K562 (cell line): ENCODE data around the gene SLC39A13. TPM values are rescaled to one million over a fixed set of nuclear protein-coding genes. Genes with fewer than 3 reads are reported as not detected.

Experiments
- ATAC-seq: fragments of 200-7000 bp; cut with Tn5 transposase; 3 replicates; pipeline ENCODE4 v1.9.1; 2020; ENCODE audit warnings: moderate library complexity
- BruUV-seq: library from RNA; stranded (reverse); fragments of 400-500 nt; replicated peaks from 2 replicates; lab custom pipeline; 2021; lab: Mats Ljungman, UMichigan
- CTCF ChIA-PET: fragments of 300-600 bp; formaldehyde crosslinking; extraction: SDS; loops from one replicate; lab custom pipeline; 2021; ENCODE audit warnings: low intra/inter-chr PET ratio; lab: Yijun Ruan, JAX
- POLR2A ChIA-PET: fragments of 300-600, 350-650 bp; sonication (Branson Sonifier 250); formaldehyde crosslinking; extraction: SDS; loops from one replicate; lab custom pipeline; 2021; ENCODE audit warnings: antibody characterized with exemption, inconsistent platforms; lab: Yijun Ruan, JAX
- DNase-seq, 4 experiments: peaks; one replicate each; pipeline versions ENCODE4 v3.0.0 to v3.0.0-alpha.2; 2011 to 2018; ENCODE audit warnings: low spot score in 3 of 4, mixed read lengths in 3 of 4; ENCODE audit errors: extremely low read depth in 1 of 4
- FAIRE-seq: peaks from 2 replicates; lab custom pipeline; 2011; peaks lifted over from hg19 to GRCh38; lab: Jason Lieb, UNC
- H2AFZ ChIP-seq: 2 replicates; pipeline ENCODE4 v1.6.0; 2011; ENCODE audit warnings: low read depth, low read length, control low read depth, inconsistent platforms
- H3K27ac ChIP-seq: fragments of 200-600 bp; 3 replicates; pipeline ENCODE4 v1.8.0; 2011; ENCODE audit warnings: low read depth, mild to moderate bottlenecking, control low read depth, inconsistent platforms, low read length, moderate library complexity, mixed read lengths; ENCODE audit errors: extremely low read depth
- H3K27me3 ChIP-seq, 2 experiments: fragments of 300-600 bp in 1 of 2; 2 replicates in 1 of 2; 3 replicates in 1 of 2; pipeline versions ENCODE4 v1.6.0 to v1.8.0; 2011; ENCODE audit warnings: inconsistent platforms in 2 of 2, low read length in 2 of 2, mild to moderate bottlenecking in 1 of 2, mixed read lengths in 1 of 2, moderate library complexity in 1 of 2; ENCODE audit not compliant: control insufficient read depth in 2 of 2, insufficient read depth in 2 of 2
- H3K36me3 ChIP-seq: fragments of 300-600 bp; 3 replicates; pipeline ENCODE4 v1.8.0; 2011; ENCODE audit warnings: mild to moderate bottlenecking, low read length, inconsistent platforms; ENCODE audit not compliant: control insufficient read depth, insufficient read depth
- H3K4me1 ChIP-seq, 2 experiments: fragments of 200-600 bp in 1 of 2; replicated peaks in 1 of 2; 2 replicates in 1 of 2; 3 replicates in 1 of 2; pipeline versions ENCODE4 v1.5.1 to v1.8.0; 2011; ENCODE audit warnings: inconsistent platforms in 2 of 2, low read length in 2 of 2, mild to moderate bottlenecking in 1 of 2, mixed read lengths in 1 of 2, moderate library complexity in 1 of 2; ENCODE audit not compliant: control insufficient read depth in 2 of 2, insufficient read depth in 2 of 2
- H3K4me2 ChIP-seq: 2 replicates; pipeline ENCODE4 v1.6.1; 2011; ENCODE audit warnings: low read length, control low read depth, inconsistent platforms, mixed read lengths; ENCODE audit not compliant: insufficient read depth
- H3K4me3 ChIP-seq: fragments of 200-600 bp; sonication (generic), shearing (Covaris generic); 2 replicates; pipeline ENCODE4 v1.5.1; 2016; ENCODE audit warnings: control low read depth, inconsistent platforms
- H3K79me2 ChIP-seq: fragments of 200-600 bp; 3 replicates; pipeline ENCODE4 v1.8.0; 2011; ENCODE audit warnings: low read length, inconsistent platforms; ENCODE audit not compliant: control insufficient read depth, insufficient read depth
- H3K9ac ChIP-seq, 2 experiments: 2 replicates each; pipeline versions ENCODE4 v1.6.0 to v1.6.1; 2011; ENCODE audit warnings: low read depth in 2 of 2, low read length in 2 of 2, control low read depth in 1 of 2, inconsistent platforms in 1 of 2, mild to moderate bottlenecking in 1 of 2, mixed read lengths in 1 of 2; ENCODE audit not compliant: insufficient read depth in 1 of 2
- H3K9me1 ChIP-seq: one replicate; pipeline ENCODE4 v1.6.0; 2011; ENCODE audit warnings: inconsistent platforms, mild to moderate bottlenecking, low read length, moderate library complexity; ENCODE audit not compliant: control insufficient read depth, insufficient read depth
- H3K9me3 ChIP-seq: replicated peaks from 2 replicates; pipeline ENCODE4 v1.5.1; 2011; ENCODE audit warnings: low read depth, low read length, inconsistent platforms; ENCODE audit not compliant: control insufficient read depth, insufficient read depth
- H4K20me1 ChIP-seq: replicated peaks from 2 replicates; pipeline ENCODE4 v1.6.1; 2011; ENCODE audit warnings: low read length, inconsistent platforms, mixed read lengths; ENCODE audit not compliant: control insufficient read depth, insufficient read depth
- ARID2 ChIP-seq: fragments of 450-650 bp; IDR thresholded peaks from 2 replicates; pipeline ENCODE4 v1.6.1; 2017; ENCODE audit warnings: antibody characterized with exemption, mild to moderate bottlenecking
- CBX1 ChIP-seq: sonication (generic); IDR thresholded peaks from 2 replicates; pipeline ENCODE4 v1.6.1; 2016; ENCODE audit warnings: antibody characterized with exemption, low read depth, mild to moderate bottlenecking
- DDX20 ChIP-seq: fragments of 450-650 bp; IDR thresholded peaks from 2 replicates; pipeline ENCODE4 v1.6.1; 2016; ENCODE audit warnings: missing genetic modification characterization, low read depth, mild to moderate bottlenecking, missing compliant biosample characterization, moderate library complexity
- HDAC1 ChIP-seq, 2 experiments: fragments of 450-650 bp; IDR thresholded peaks; 2 replicates each; pipeline ENCODE4 v1.6.1; 2016 to 2017; ENCODE audit warnings: inconsistent platforms in 1 of 2, mild to moderate bottlenecking in 1 of 2, moderate library complexity in 1 of 2
- HINFP ChIP-seq: fragments of 450-650 bp; conservative IDR thresholded peaks from 2 replicates; pipeline ENCODE4 v1.6.1; 2016; ENCODE audit warnings: missing genetic modification characterization, low read depth, mild to moderate bottlenecking, control low read depth, missing compliant biosample characterization
- KAT7 ChIP-seq: sonication (generic); formaldehyde crosslinking; IDR thresholded peaks from 2 replicates; pipeline ENCODE4 v1.8.0; 2022; ENCODE audit warnings: missing genetic modification reagents, mild to moderate bottlenecking, borderline replicate concordance
- KDM1A ChIP-seq, 2 experiments: fragments of 450-650 bp; IDR thresholded peaks; 2 replicates each; pipeline ENCODE4 v1.6.1; 2016; ENCODE audit warnings: mild to moderate bottlenecking in 2 of 2
- KDM4B ChIP-seq, 2 experiments: fragments of 450-650 bp in 1 of 2; sonication (generic) in 1 of 2; IDR thresholded peaks; 2 replicates each; pipeline ENCODE4 v1.6.1; 2016 to 2017; ENCODE audit warnings: borderline replicate concordance in 2 of 2, antibody characterized with exemption in 1 of 2, low read depth in 1 of 2, mild to moderate bottlenecking in 1 of 2
- NRF1 ChIP-seq, 2 experiments: fragments of 450-650 bp; IDR thresholded peaks in 1 of 2; conservative IDR thresholded peaks in 1 of 2; 2 replicates each; pipeline ENCODE4 v1.6.1; 2014; ENCODE audit warnings: mild to moderate bottlenecking in 2 of 2
- PTBP1 ChIP-seq: fragments of 200-400 bp; formaldehyde crosslinking; IDR thresholded peaks from 2 replicates; pipeline ENCODE4 v1.6.1; 2017; ENCODE audit warnings: low read depth, low read length
- PURB ChIP-seq: sonication (generic); formaldehyde crosslinking; IDR thresholded peaks from 2 replicates; pipeline ENCODE4 v1.9.0; 2021; ENCODE audit warnings: low read depth, mild to moderate bottlenecking, missing genetic modification reagents
- SMARCA5 ChIP-seq: fragments of 450-650 bp; IDR thresholded peaks from 2 replicates; pipeline ENCODE4 v1.6.1; 2016
- ZKSCAN8 ChIP-seq: fragments of 200-800 bp; sonication (Bioruptor generic); IDR thresholded peaks from 2 replicates; pipeline ENCODE4 v1.6.1; 2016; ENCODE audit warnings: missing genetic modification characterization, missing compliant biosample characterization
- WGBS: fragments of 100-300 bp; shearing (Covaris generic); methylation state at CpG from one replicate; pipeline ENCODE4 v1.1.6; 2016; ENCODE audit warnings: low coverage, mixed read lengths; ENCODE audit not compliant: insufficient coverage; ENCODE audit errors: missing lambda C conversion rate; 5-methylcytosine and 5-hydroxymethylcytosine counted together
- in situ Hi-C: fragments of 300-500 bp; cut with MboI; formaldehyde crosslinking; loops from 4 replicates; pipeline ENCODE4 v1.15.0; 2018; ENCODE audit warnings: inconsistent platforms, mixed read lengths
- intact Hi-C: fragments of 100-400 bp; cut with micrococcal nuclease; formaldehyde crosslinking; loops from 2 replicates; pipeline ENCODE4 v1.14.2; 2022
- polyA plus RNA-seq, 8 experiments: library from polyadenylated mRNA; depleted of rRNA in 4 of 8; stranded (reverse) in 5 of 8; unstranded in 3 of 8; fragments of >200 nt; fragmentation: Nextera tagmentation in 2 of 8; fragmentation: Illumina TruSeq in 1 of 8; extraction: Ambion mirVana in 2 of 8; extraction: Trizol in 1 of 8; gene quantifications; 2 replicates each; pipeline versions ENCODE4 v1.2.1 to v1.2.3, GENCODE V29; 2011 to 2014; ENCODE audit warnings: inconsistent platforms in 1 of 8, missing spikeins in 1 of 8
- total RNA-seq, 7 experiments: library from RNA; depleted of rRNA in 6 of 7; stranded (reverse); fragments of >200 nt in 6 of 7; fragmentation: Illumina TruSeq in 2 of 7; extraction: Trizol in 2 of 7; gene quantifications; 2 replicates each; pipeline versions ENCODE4 v1.2.1 to v1.2.3, GENCODE V29; 2011 to 2021; ENCODE audit warnings: low replicate concordance in 1 of 7

The SLC39A13 gene
- total and polyA plus RNA-seq, 9 of the 15 experiments (the other 6 are each of a cell fraction or from before 2014, with no cell fraction given), result 0.17 to 15.9 (median 3.2) TPM

DNA sequence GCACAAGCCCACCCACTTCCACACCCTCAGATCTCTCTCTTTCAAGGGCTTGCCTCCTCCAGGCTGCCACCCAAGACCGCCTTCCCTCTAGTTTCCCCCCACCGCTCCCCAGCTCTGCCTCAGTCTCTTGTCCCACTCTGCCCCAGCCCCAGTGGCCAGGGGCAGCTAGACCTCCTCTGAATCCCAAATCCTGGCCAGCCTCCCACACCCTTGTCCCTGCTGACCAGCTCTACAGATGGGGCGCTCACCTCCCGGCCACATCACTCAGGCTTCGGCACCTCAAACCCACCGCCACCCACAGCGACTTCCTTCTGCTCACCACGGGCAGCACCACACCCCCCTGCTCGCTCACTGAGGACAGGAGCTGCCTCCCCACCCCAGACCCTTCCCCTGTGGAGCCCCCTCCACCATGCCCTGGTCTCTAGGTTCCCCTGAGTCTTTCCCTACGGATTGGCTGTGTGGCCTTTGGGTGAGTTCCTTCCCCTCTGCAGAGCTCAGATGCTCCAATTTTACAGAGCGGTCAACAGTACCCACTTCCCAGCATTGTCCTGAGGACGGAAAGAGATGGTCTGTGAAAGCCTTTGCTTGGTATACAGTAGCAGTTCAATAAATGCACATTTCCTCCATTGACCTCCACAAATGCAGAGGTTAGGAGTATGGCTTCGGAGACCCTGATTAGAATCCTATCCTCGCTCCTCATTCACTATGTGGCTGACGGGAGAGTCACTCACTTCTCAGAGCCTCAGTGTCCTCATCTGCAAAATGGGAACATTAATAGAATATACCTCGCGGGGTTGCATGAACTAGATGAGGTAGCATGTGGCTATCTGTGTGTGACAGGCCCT, 18.6 kb upstream of the SLC39A13 start (continued):
- TF ChIP-seq CBX1 (peak; percentile 56; the same call in 1 of the 2 replicates), PTBP1 (0 out of 2 replicates have a peak, but pooled peaks have one; percentile 47), PURB (CRISPR knock-in tag) (no peak), SMARCA5 (peak; percentile 78), DDX20 (tag) (no peak), NRF1 (conservative IDR thresholded peaks at IDR 0.05 in 1 of 2, IDR thresholded peaks at IDR 0.05 in 1 of 2) (no peak), KDM1A (IDR thresholded peaks at IDR 0.05) (peak; percentile 77 to 87), HINFP (no peak)

DNA sequence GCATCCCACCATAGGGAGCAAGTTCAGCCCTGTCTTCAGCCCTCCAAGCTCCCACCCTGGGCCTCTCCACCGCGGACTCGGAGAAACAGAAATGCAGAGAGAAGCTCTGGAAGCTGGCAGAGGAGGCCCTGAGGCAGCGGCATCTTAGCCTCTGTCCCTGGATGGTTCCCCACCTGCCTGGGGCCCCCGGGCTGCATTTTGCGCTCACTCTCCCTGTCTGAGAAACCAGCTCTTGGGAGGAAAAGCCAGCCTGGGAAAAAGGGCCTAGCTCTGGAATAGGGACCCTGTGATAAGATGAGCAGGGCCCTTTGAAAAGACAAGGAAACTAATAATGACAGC, 18.0 kb upstream of the SLC39A13 start:
- H4K20me1 ChIP-seq, result no peaks in the 10 kb centered on the region
- CTCF ChIA-PET, result no interaction called here
- no TSS peak for BruUV-seq
- no peak overlapping the region for H3K4me2 ChIP-seq
- no peak for TF ChIP-seq KDM4B (IDR thresholded peaks at IDR 0.05; ENCODE audit: borderline replicate concordance in 2 of 2, low read depth in 1 of 2)
- no peak for TF ChIP-seq HDAC1 (IDR thresholded peaks at IDR 0.05)
- no peak for TF ChIP-seq ARID2
- TF ChIP-seq ZKSCAN8 (CRISPR knock-in tag), result peak; percentile 38; the same call in 1 of the 2 replicates
- no peak for TF ChIP-seq KAT7 (CRISPR knock-in tag)
- no peak for FAIRE-seq
- no peak overlapping the region for H3K9ac ChIP-seq
- WGBS, result 95% methylated on average over 4 of the region's 6 CpGs
- no peaks in the 10 kb centered on the region for H3K9me1 ChIP-seq
- H2AFZ ChIP-seq, result no peak overlapping the region
- POLR2A ChIA-PET, result interaction anchor here (0.8 to 1.2 kb wide), 2 partner anchors 12 to 126 kb away, joined by 3 to 7 read pairs; partner anchors contain the start of gene SPI1
- intact Hi-C loops (no loop called here), in situ Hi-C loops (no loop called here)
- no peak overlapping the region for H3K4me3 ChIP-seq
- H3K9me3 ChIP-seq, result no peaks in the 10 kb centered on the region
- no peaks in the 10 kb centered on the region for H3K27me3 ChIP-seq
- no peaks in the 10 kb centered on the region for H3K36me3 ChIP-seq
- ATAC-seq, result no peak
- H3K4me1 ChIP-seq, result peaks cover 39 to 66% of the 10 kb centered on the region in 2 experiments
- H3K27ac ChIP-seq, result no peak overlapping the region
- DNase-seq, result peak in 1 of 4 experiments; percentile 5
- no peaks in the 10 kb centered on the region for H3K79me2 ChIP-seq
